HCT116 (cell line): ENCODE data around the gene ZNRF2. TPM values are rescaled to one million over a fixed set of nuclear protein-coding genes. Genes with fewer than 3 reads are reported as not detected.

Experiments
- ATAC-seq: fragments of 200-7000 bp; cut with Tn5 transposase; 2 replicates; pipeline ENCODE4 v1.9.1; 2020; ENCODE audit warnings: mild to moderate bottlenecking, moderate library complexity
- BruUV-seq: library from RNA; stranded (reverse); fragments of 400-500 nt; replicated peaks from 2 replicates; lab custom pipeline; 2021; lab: Mats Ljungman, UMichigan
- CTCF ChIA-PET: fragments of 300-600 bp; sonication (Branson Sonifier 250); formaldehyde crosslinking; loops from one replicate; lab custom pipeline; 2021; ENCODE audit warnings: antibody characterized with exemption; lab: Charles Lee
- POLR2A ChIA-PET: fragments of 300-600, 350-600 bp; sonication (Branson Sonifier 250); formaldehyde crosslinking; loops from one replicate; lab custom pipeline; 2021; ENCODE audit warnings: antibody characterized with exemption; lab: Charles Lee
- RAD21 ChIA-PET, 2 experiments: fragments of 300-600 bp; sonication (Branson Sonifier 250); formaldehyde crosslinking; loops; one replicate each; lab custom pipeline; 2023; ENCODE audit warnings: low total read pairs in 2 of 2; ENCODE audit not compliant: uncharacterized antibody in 2 of 2, unreplicated experiment in 2 of 2, low non-redundant PET in 1 of 2; lab: Charles Lee
- DNase-seq: peaks from one replicate; pipeline ENCODE4 v3.0.0-alpha.2; 2010; ENCODE audit warnings: low read depth, low spot score
- H2AFZ ChIP-seq: fragments of 200-600 bp; shearing (Covaris generic), sonication (generic); 2 replicates; pipeline ENCODE4 v1.6.1; 2017; ENCODE audit warnings: low read depth, mixed run types, mixed read lengths, antibody characterized with exemption, low read length; ENCODE audit not compliant: poor library complexity, severe bottlenecking
- H3K27ac ChIP-seq: 2 replicates; pipeline ENCODE4 v1.5.1; 2012; ENCODE audit warnings: low read depth, low read length
- H3K27me3 ChIP-seq: fragments of 200-600 bp; sonication (generic); 2 replicates; pipeline ENCODE4 v1.6.1; 2016; ENCODE audit warnings: mixed run types, low read length, mixed read lengths; ENCODE audit not compliant: insufficient read depth
- H3K36me3 ChIP-seq, 2 experiments: fragments of 200-500 bp in 1 of 2; fragments of 200-600 bp in 1 of 2; sonication (Bioruptor generic) in 1 of 2; sonication (generic) in 1 of 2; 2 replicates each; pipeline versions ENCODE4 v1.5.1 to v1.6.1; 2014 to 2016; ENCODE audit warnings: low read length in 2 of 2, inconsistent platforms in 1 of 2, mixed read lengths in 1 of 2, mixed run types in 1 of 2; ENCODE audit not compliant: insufficient read depth in 2 of 2, control insufficient read depth in 1 of 2
- H3K4me1 ChIP-seq, 2 experiments: fragments of 200-600 bp in 1 of 2; sonication (generic) in 1 of 2; 2 replicates each; pipeline versions ENCODE4 v1.5.1 to v1.6.1; 2012 to 2017; ENCODE audit warnings: low read length in 2 of 2, inconsistent platforms in 1 of 2, mild to moderate bottlenecking in 1 of 2, mixed read lengths in 1 of 2, mixed run types in 1 of 2, moderate library complexity in 1 of 2; ENCODE audit not compliant: insufficient read depth in 2 of 2, control insufficient read depth in 1 of 2
- H3K4me2 ChIP-seq: fragments of 200-600 bp; sonication (generic); 2 replicates; pipeline ENCODE4 v1.6.1; 2017; ENCODE audit warnings: mixed run types, low read length, mixed read lengths
- H3K4me3 ChIP-seq, 2 experiments: fragments of 200-600 bp in 1 of 2; sonication (generic) in 1 of 2; replicated peaks in 1 of 2; 2 replicates each; pipeline ENCODE4 v1.5.1; 2011 to 2016; ENCODE audit warnings: low read length in 2 of 2, control low read depth in 1 of 2, low read depth in 1 of 2, mild to moderate bottlenecking in 1 of 2, mixed read lengths in 1 of 2, mixed run types in 1 of 2
- H3K79me2 ChIP-seq: fragments of 200-600 bp; sonication (generic); 2 replicates; pipeline ENCODE4 v1.6.1; 2017; ENCODE audit warnings: mild to moderate bottlenecking, mixed run types, low read length, moderate library complexity, mixed read lengths; ENCODE audit not compliant: insufficient read depth
- H3K9ac ChIP-seq: fragments of 200-600 bp; sonication (generic); 2 replicates; pipeline ENCODE4 v1.6.1; 2016; ENCODE audit warnings: low read length, mixed read lengths
- H3K9me2 ChIP-seq: fragments of 200-600 bp; sonication (generic), shearing (Covaris generic); 2 replicates; pipeline ENCODE4 v1.6.1; 2017; ENCODE audit warnings: mixed run types, mild to moderate bottlenecking, moderate library complexity; ENCODE audit not compliant: insufficient read depth
- H3K9me3 ChIP-seq, 2 experiments: fragments of 200-500 bp in 1 of 2; fragments of 200-600 bp in 1 of 2; sonication (Bioruptor generic) in 1 of 2; sonication (generic) in 1 of 2; 2 replicates each; pipeline ENCODE4 v1.6.1; 2014 to 2017; ENCODE audit warnings: low read length in 2 of 2, mixed read lengths in 2 of 2, inconsistent platforms in 1 of 2, low read depth in 1 of 2, mild to moderate bottlenecking in 1 of 2, mixed run types in 1 of 2, moderate library complexity in 1 of 2; ENCODE audit not compliant: control insufficient read depth in 1 of 2, insufficient read depth in 1 of 2
- H4K20me1 ChIP-seq: fragments of 200-600 bp; sonication (generic), shearing (Covaris generic); 2 replicates; pipeline ENCODE4 v1.6.1; 2017; ENCODE audit warnings: mixed run types, mild to moderate bottlenecking, moderate library complexity; ENCODE audit not compliant: insufficient read depth
- CBX3 ChIP-seq: IDR thresholded peaks from 2 replicates; pipeline ENCODE4 v1.6.1; 2012; ENCODE audit warnings: low read depth
- EGR1 ChIP-seq: IDR thresholded peaks from 2 replicates; pipeline ENCODE4 v1.6.1; 2012; ENCODE audit warnings: low read depth
- EZH2phosphoT487 ChIP-seq: fragments of 200-600 bp; IDR thresholded peaks from 2 replicates; pipeline ENCODE4 v1.6.1; 2018; ENCODE audit warnings: antibody characterized with exemption, borderline replicate concordance
- FOSL1 ChIP-seq: IDR thresholded peaks from 2 replicates; pipeline ENCODE4 v1.6.1; 2012; ENCODE audit warnings: low read depth
- POLR2A ChIP-seq: IDR thresholded peaks from 2 replicates; pipeline ENCODE4 v1.7.0; 2011; ENCODE audit warnings: borderline replicate concordance; ENCODE audit not compliant: insufficient read depth, insufficient read length; ENCODE audit errors: extremely low read depth
- POLR2AphosphoS5 ChIP-seq: IDR thresholded peaks from 2 replicates; pipeline ENCODE4 v1.6.1; 2011; ENCODE audit warnings: mild to moderate bottlenecking, low read depth, low read length, moderate library complexity
- RAD21 ChIP-seq: IDR thresholded peaks from 2 replicates; pipeline ENCODE4 v1.6.1; 2012; ENCODE audit warnings: low read depth, mild to moderate bottlenecking
- SIN3A ChIP-seq: IDR thresholded peaks from 2 replicates; pipeline ENCODE4 v1.6.1; 2012; ENCODE audit warnings: low read depth
- TCF7L2 ChIP-seq: IDR thresholded peaks from 2 replicates; pipeline ENCODE4 v1.7.0; 2011; ENCODE audit warnings: borderline replicate concordance, inconsistent platforms; ENCODE audit not compliant: insufficient read depth, insufficient read length; ENCODE audit errors: extremely low read depth
- intact Hi-C: fragments of 100-400 bp; cut with micrococcal nuclease; formaldehyde crosslinking; loops from 2 replicates; pipeline ENCODE4 v1.10.0; 2022
- total RNA-seq: library from RNA; stranded (reverse); gene quantifications from one replicate; pipeline ENCODE4 v1.2.1, GENCODE V29; 2021; ENCODE audit not compliant: unreplicated experiment
- TF ChIP-seq, protein P1 (sequence below): IDR thresholded peaks from 2 replicates; pipeline ENCODE4 v1.6.1; 2012

The ZNRF2 gene
- total RNA-seq, 1 experiment from 2014 or later: 10.2 TPM

DNA sequence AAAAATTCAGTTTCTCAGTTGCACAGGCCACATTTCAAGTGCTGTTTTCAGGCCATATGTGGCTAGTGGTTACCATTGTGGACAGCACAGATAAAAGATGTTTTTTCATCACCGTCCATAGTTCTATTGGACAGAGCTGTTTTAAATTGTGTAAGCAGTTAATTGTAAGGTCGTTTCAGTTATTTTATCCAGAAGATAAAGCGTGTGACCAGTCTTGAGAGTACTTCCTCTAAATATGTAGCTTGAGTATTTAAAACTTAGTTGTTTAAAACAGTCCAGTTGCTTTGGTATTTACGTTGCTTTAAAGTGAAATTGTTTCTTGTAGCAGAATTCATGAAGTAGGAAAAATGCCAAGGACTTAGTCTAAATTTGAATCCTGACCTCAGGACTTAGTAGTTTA is 66.9 kb downstream of the ZNRF2 start:
- Histone ChIP-seq H3K27me3 (no peaks in the 10 kb centered on the region), H3K9me2 (no peaks in the 10 kb centered on the region), H4K20me1 (no peaks in the 10 kb centered on the region), H2AFZ (no peak overlapping the region), H3K36me3 (no peaks in the 10 kb centered on the region), H3K4me3 (no peak overlapping the region), H3K9me3 (no peaks in the 10 kb centered on the region), H3K4me2 (no peak overlapping the region), H3K27ac (no peak overlapping the region), H3K4me1 (peaks cover 20 to 24% of the 10 kb centered on the region in 2 experiments), H3K79me2 (peaks cover 10% of the 10 kb centered on the region; the same call in 1 of the 2 replicates), H3K9ac (no peak overlapping the region)
- DNase-seq (no peak), ATAC-seq (no peak)
- ChIA-PET CTCF (no interaction called here), RAD21 (no interaction called here), POLR2A (no interaction called here)
- BruUV-seq: no TSS peak
- no peak for TF ChIP-seq EGR1
- intact Hi-C loops: no loop called here

DNA sequence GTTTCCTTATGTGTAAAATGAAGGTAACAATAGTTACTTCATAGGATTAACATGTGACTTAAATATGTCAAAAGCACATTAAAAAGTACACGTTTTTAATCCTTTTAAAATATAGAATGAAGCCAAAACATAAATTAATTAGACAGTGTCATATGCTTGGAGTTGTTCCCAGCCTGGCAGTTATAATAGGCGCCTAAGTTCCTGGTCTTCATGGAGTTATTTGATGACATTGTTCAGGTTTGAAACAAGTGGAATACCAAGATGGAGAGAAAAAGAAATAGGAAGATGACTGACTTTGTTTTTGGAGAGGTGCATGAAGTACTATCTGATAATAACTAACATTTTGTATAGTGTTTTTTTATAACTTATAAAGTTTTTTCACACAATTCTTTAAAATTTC is 67.3 kb downstream of the ZNRF2 start:
- BruUV-seq: no TSS peak
- H3K27ac ChIP-seq: no peak overlapping the region

More for the DNA sequence above, 67.3 kb downstream of the ZNRF2 start:
- Histone ChIP-seq H3K79me2 (peaks cover 10% of the 10 kb centered on the region; the same call in 1 of the 2 replicates), H4K20me1 (no peaks in the 10 kb centered on the region), H3K36me3 (no peaks in the 10 kb centered on the region), H3K4me2 (no peak overlapping the region), H2AFZ (no peak overlapping the region), H3K9me3 (no peaks in the 10 kb centered on the region), H3K9me2 (no peaks in the 10 kb centered on the region), H3K4me3 (no peak overlapping the region), H3K9ac (no peak overlapping the region), H3K27me3 (no peaks in the 10 kb centered on the region), H3K4me1 (peaks cover 20 to 24% of the 10 kb centered on the region in 2 experiments)
- intact Hi-C loops: no loop called here
- POLR2A ChIA-PET: no interaction called here
- ATAC-seq (no peak), DNase-seq (no peak)
- RAD21 ChIA-PET: no interaction called here
- CTCF ChIA-PET: no interaction called here
- TF ChIP-seq, protein P1, sequence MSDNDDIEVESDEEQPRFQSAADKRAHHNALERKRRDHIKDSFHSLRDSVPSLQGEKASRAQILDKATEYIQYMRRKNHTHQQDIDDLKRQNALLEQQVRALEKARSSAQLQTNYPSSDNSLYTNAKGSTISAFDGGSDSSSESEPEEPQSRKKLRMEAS: no peak
- TF ChIP-seq POLR2A (no peak), EZH2phosphoT487 (no peak), EGR1 (no peak), POLR2AphosphoS5 (no peak), CBX3 (no peak), TCF7L2 (no peak), FOSL1 (no peak), SIN3A (no peak), RAD21 (no peak)
